Activated CD4-positive, alpha-beta T cell treated with anti-CD3 and anti-CD28 coated beads for 36 hours (primary cell): ENCODE data around the gene FABP3. TPM values are rescaled to one million over a fixed set of nuclear protein-coding genes. Genes with fewer than 3 reads are reported as not detected.

Source experiments
- ATAC-seq: fragments of 200-7000 bp; cut with Tn5 transposase; one replicate; pipeline ENCODE4 v1.10.0; 2021; ENCODE audit warnings: mild to moderate bottlenecking, moderate library complexity
- CTCF ChIA-PET: fragments of 350-600 bp; sonication (Branson Sonifier 250); formaldehyde crosslinking; loops from one replicate; lab custom pipeline; 2021; ENCODE audit warnings: antibody characterized with exemption; lab: Charles Lee
- POLR2A ChIA-PET: fragments of 350-600 bp; sonication (Branson Sonifier 250); formaldehyde crosslinking; loops from one replicate; lab custom pipeline; 2021; ENCODE audit warnings: antibody characterized with exemption, inconsistent platforms; lab: Charles Lee
- DNase-seq: peaks from one replicate; pipeline ENCODE4 v3.0.0-alpha.2; 2020
- H3K27ac Mint-ChIP-seq: one replicate; pipeline ENCODE4 v1.8.0; 2021; ENCODE audit warnings: mixed read lengths
- H3K27me3 Mint-ChIP-seq: one replicate; pipeline ENCODE4 v1.8.0; 2021; ENCODE audit warnings: mixed read lengths
- H3K36me3 Mint-ChIP-seq: one replicate; pipeline ENCODE4 v1.8.0; 2021; ENCODE audit warnings: low read depth, mixed read lengths
- H3K4me1 Mint-ChIP-seq: one replicate; pipeline ENCODE4 v1.8.0; 2021; ENCODE audit warnings: mixed read lengths
- H3K4me3 Mint-ChIP-seq: one replicate; pipeline ENCODE4 v1.8.0; 2021; ENCODE audit warnings: mild to moderate bottlenecking, moderate library complexity, mixed read lengths
- H3K9me3 Mint-ChIP-seq: one replicate; pipeline ENCODE4 v1.8.0; 2021; ENCODE audit warnings: low read depth, mixed read lengths
- intact Hi-C, 2 experiments: fragments of 100-400 bp; cut with DNase I in 1 of 2; cut with micrococcal nuclease in 1 of 2; formaldehyde crosslinking; loops; one replicate each; pipeline versions ENCODE4 v1.14.2 to v1.15.1; 2022 to 2024; cut with DNase I, micrococcal nuclease
- total RNA-seq, 2 experiments: library from RNA; stranded (reverse); gene quantifications; one replicate each; pipeline ENCODE4 v1.2.3, GENCODE V29; 2021

The FABP3 gene
- total RNA-seq, 2 experiments from 2014 or later = not detected

GRCh38 chr1:31346785-31347184 lies 26.1 kb downstream of the FABP3 start:
- Mint-ChIP-seq H3K27ac (no peak overlapping the region), H3K9me3 (no peaks in the 10 kb centered on the region), H3K4me1 (peaks cover 2% of the 10 kb centered on the region), H3K36me3 (peaks cover 21% of the 10 kb centered on the region), H3K27me3 (no peaks in the 10 kb centered on the region), H3K4me3 (no peak overlapping the region)
- POLR2A ChIA-PET = no interaction called here
- no peak for DNase-seq
- ATAC-seq = no peak
- intact Hi-C loops = no loop called here
- CTCF ChIA-PET = interaction anchor here (0.7 kb wide), 2 partner anchors 26 to 202 kb away, joined by 3 read pairs; partner anchors contain the start of gene FABP3

- DNase-seq (no peak), ATAC-seq (no peak)
- Mint-ChIP-seq H3K27ac (no peak overlapping the region), H3K9me3 (no peaks in the 10 kb centered on the region), H3K4me3 (no peak overlapping the region), H3K27me3 (no peaks in the 10 kb centered on the region), H3K36me3 (peaks cover 15% of the 10 kb centered on the region), H3K4me1 (peaks cover 2% of the 10 kb centered on the region)
- intact Hi-C loops = no loop called here
- ChIA-PET CTCF (no interaction called here), POLR2A (no interaction called here)
Measured at GRCh38 chr1:31345635-31346034, 27.2 kb downstream of the FABP3 start.

DNA sequence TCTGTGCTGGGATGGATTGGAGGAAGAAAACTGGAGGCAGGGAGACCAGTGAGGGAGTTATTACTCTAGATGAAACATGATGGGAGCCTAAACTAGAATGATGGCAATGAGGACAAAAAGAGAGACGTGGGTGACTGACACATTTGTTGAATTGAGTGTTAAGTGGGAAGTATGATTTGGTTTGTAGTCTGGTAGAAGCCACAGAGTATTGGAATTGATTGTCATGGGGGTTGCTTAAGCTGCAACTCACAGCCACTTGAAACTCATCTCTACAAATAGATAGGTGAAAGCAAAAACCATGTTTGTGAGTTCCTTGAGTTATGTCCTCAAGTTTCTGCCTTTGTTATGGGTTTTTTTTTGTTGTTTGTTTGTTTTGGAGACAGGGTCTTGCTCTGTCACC lies 28.4 kb downstream of the FABP3 start:
- H3K4me1 Mint-ChIP-seq = peaks cover 2% of the 10 kb centered on the region
- ATAC-seq (no peak), DNase-seq (no peak)
- no peaks in the 10 kb centered on the region for H3K27me3 Mint-ChIP-seq
- H3K9me3 Mint-ChIP-seq = no peaks in the 10 kb centered on the region
- ChIA-PET CTCF (no interaction called here), POLR2A (no interaction called here)
- H3K4me3 Mint-ChIP-seq = no peak overlapping the region
- intact Hi-C loops = no loop called here
- no peak overlapping the region for H3K27ac Mint-ChIP-seq
- H3K36me3 Mint-ChIP-seq = peaks cover 16% of the 10 kb centered on the region

- H3K27ac Mint-ChIP-seq = no peak overlapping the region
- no peaks in the 10 kb centered on the region for H3K9me3 Mint-ChIP-seq
- H3K36me3 Mint-ChIP-seq = peaks cover 8% of the 10 kb centered on the region
- POLR2A ChIA-PET = no interaction called here
- no peaks in the 10 kb centered on the region for H3K4me1 Mint-ChIP-seq
- intact Hi-C loops = loop anchor here in 1 of 2 experiments (10.0 kb wide), 1 partner anchor 152 kb away; no protein-coding TSS in a partner anchor
- DNase-seq (no peak), ATAC-seq (no peak)
- H3K27me3 Mint-ChIP-seq = no peaks in the 10 kb centered on the region
- H3K4me3 Mint-ChIP-seq = no peak overlapping the region
- CTCF ChIA-PET = interaction anchor here (0.9 to 1.2 kb wide), 2 partner anchors 10 to 57 kb away, joined by 3 to 4 read pairs; no protein-coding TSS in a partner anchor
Measured at GRCh38 chr1:31336687-31337467, 36.0 kb downstream of the FABP3 start.

DNA sequence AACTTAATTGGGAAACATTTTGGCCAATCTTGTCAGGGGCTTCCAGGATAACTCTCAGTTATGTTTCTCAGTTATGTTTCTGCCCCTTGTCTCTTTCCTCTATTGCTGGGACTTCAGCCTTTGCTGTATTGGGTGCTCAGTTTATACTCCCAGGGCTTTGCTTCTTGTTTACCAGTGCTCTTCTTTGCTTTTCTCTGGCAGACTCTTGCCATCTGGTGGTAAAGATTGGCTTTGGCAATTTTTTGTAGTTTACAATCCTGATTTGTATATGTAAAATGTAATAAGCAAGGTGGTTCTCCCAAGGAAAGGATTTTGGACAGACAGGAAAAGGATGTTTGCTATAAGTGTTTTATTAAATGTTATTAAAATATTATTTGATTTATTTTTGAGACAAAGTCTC lies 37.9 kb downstream of the FABP3 start:
- ChIA-PET POLR2A (no interaction called here), CTCF (interaction anchor here (0.6 kb wide), 1 partner anchor 320 kb away, joined by 3 read pairs; no protein-coding TSS in a partner anchor)
- H3K27me3 Mint-ChIP-seq = no peaks in the 10 kb centered on the region
- no peaks in the 10 kb centered on the region for H3K4me1 Mint-ChIP-seq
- no peaks in the 10 kb centered on the region for H3K9me3 Mint-ChIP-seq
- no peak overlapping the region for H3K4me3 Mint-ChIP-seq
- DNase-seq (peak; percentile 6), ATAC-seq (no peak)
- no peak overlapping the region for H3K27ac Mint-ChIP-seq
- peaks cover 10% of the 10 kb centered on the region for H3K36me3 Mint-ChIP-seq
- intact Hi-C loops = loop anchor here (1.0 to 10.0 kb wide), 2 partner anchors 150 to 151 kb away; no protein-coding TSS in a partner anchor

GRCh38 chr1:31327381-31327780 lies 45.5 kb downstream of the FABP3 start:
- Mint-ChIP-seq H3K27ac (no peak overlapping the region), H3K4me1 (no peaks in the 10 kb centered on the region), H3K9me3 (no peaks in the 10 kb centered on the region), H3K36me3 (peaks cover 9% of the 10 kb centered on the region), H3K27me3 (no peaks in the 10 kb centered on the region), H3K4me3 (no peak overlapping the region)
- CTCF ChIA-PET = interaction anchor here (0.5 to 1.0 kb wide), 4 partner anchors 10 to 510 kb away, joined by 3 to 5 read pairs (median 3); no protein-coding TSS in a partner anchor
- DNase-seq (no peak), ATAC-seq (no peak)
- POLR2A ChIA-PET = no interaction called here
- intact Hi-C loops = no loop called here

GRCh38 chr1:31326461-31326860 lies 46.4 kb downstream of the FABP3 start:
- no peaks in the 10 kb centered on the region for H3K27me3 Mint-ChIP-seq
- ChIA-PET CTCF (interaction anchor here (0.7 kb wide), 2 partner anchors 82 to 490 kb away, joined by 3 to 4 read pairs; no protein-coding TSS in a partner anchor), POLR2A (interaction anchor here (0.7 kb wide), 1 partner anchor 270 kb away, joined by 4 read pairs; no protein-coding TSS in a partner anchor)
- ATAC-seq = no peak
- H3K27ac Mint-ChIP-seq = no peak overlapping the region
- no peaks in the 10 kb centered on the region for H3K9me3 Mint-ChIP-seq
- DNase-seq = no peak
- no peaks in the 10 kb centered on the region for H3K4me1 Mint-ChIP-seq
- H3K36me3 Mint-ChIP-seq = peaks cover 6% of the 10 kb centered on the region
- H3K4me3 Mint-ChIP-seq = no peak overlapping the region
- intact Hi-C loops = no loop called here

DNA sequence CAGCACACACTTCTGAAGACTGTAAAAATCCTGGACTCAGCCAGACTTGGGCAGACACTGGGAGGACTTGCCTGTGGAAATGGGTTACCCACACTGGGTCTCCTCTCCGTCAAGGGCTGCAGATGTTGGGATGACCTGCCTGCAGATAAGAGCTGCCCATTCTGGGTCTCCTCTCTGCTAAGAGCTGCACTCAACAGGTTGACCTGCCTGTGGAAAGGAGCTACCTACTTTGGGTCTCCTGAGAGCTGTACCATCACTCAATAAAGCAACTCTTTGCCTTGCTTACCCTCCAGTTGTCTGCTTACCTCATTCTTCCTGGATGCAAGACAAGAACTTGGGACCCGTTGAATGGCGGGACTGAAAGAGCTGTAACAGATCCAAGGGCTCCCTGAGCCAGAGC lies 47.9 kb downstream of the FABP3 start:
- POLR2A ChIA-PET = no interaction called here

GRCh38 chr1:31324093-31324492 lies 48.8 kb downstream of the FABP3 start:
- DNase-seq = no peak
- no peaks in the 10 kb centered on the region for H3K27me3 Mint-ChIP-seq
- no peaks in the 10 kb centered on the region for H3K9me3 Mint-ChIP-seq
- ATAC-seq = no peak
- peaks cover 14% of the 10 kb centered on the region for H3K36me3 Mint-ChIP-seq
- no peak overlapping the region for H3K27ac Mint-ChIP-seq
- intact Hi-C loops = no loop called here
- POLR2A ChIA-PET = no interaction called here
- CTCF ChIA-PET = no interaction called here
- H3K4me3 Mint-ChIP-seq = no peak overlapping the region
- no peaks in the 10 kb centered on the region for H3K4me1 Mint-ChIP-seq

More for the DNA sequence above, 47.9 kb downstream of the FABP3 start:
- ATAC-seq (no peak), DNase-seq (no peak)
- Mint-ChIP-seq H3K36me3 (peaks cover 13% of the 10 kb centered on the region), H3K27me3 (no peaks in the 10 kb centered on the region), H3K4me1 (no peaks in the 10 kb centered on the region), H3K27ac (no peak overlapping the region), H3K4me3 (no peak overlapping the region), H3K9me3 (no peaks in the 10 kb centered on the region)
- CTCF ChIA-PET = interaction anchor here (0.5 to 0.6 kb wide), 2 partner anchors 69 to 396 kb away, joined by 3 read pairs; no protein-coding TSS in a partner anchor
- intact Hi-C loops = no loop called here

DNA sequence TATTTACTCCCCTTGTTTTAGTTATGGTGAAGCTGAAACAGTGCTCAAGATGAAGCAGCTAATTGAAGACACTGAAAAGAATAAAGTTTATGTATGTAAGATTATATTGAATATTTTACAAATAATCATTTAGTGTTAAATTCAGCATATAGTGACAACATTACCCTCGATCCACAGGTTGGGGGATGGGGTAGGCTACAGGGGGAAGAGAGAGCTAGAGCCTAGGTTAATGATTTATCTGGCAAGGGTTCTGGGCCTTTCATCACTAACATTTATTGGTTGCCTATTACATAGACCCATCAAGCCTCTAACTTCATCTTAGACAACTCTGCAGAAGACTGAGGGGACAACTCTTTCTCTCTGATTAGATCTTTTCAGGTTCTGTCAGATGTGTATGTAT lies 54.7 kb downstream of the FABP3 start:
- H3K36me3 Mint-ChIP-seq = peaks cover 39% of the 10 kb centered on the region
- no peak overlapping the region for H3K4me3 Mint-ChIP-seq
- no peak overlapping the region for H3K27ac Mint-ChIP-seq
- ATAC-seq = no peak
- no peaks in the 10 kb centered on the region for H3K9me3 Mint-ChIP-seq
- H3K27me3 Mint-ChIP-seq = no peaks in the 10 kb centered on the region
- no peaks in the 10 kb centered on the region for H3K4me1 Mint-ChIP-seq
- ChIA-PET CTCF (interaction anchor here (0.7 kb wide), 1 partner anchor 35 kb away, joined by 3 read pairs; no protein-coding TSS in a partner anchor), POLR2A (interaction anchor here (0.6 kb wide), 2 partner anchors 16 to 312 kb away, joined by 3 to 5 read pairs; no protein-coding TSS in a partner anchor)
- intact Hi-C loops = no loop called here
- no peak for DNase-seq

GRCh38 chr1:31315902-31316301 lies 57.0 kb downstream of the FABP3 start:
- CTCF ChIA-PET = no interaction called here
- Mint-ChIP-seq H3K36me3 (peaks cover 46% of the 10 kb centered on the region), H3K4me3 (no peak overlapping the region), H3K27me3 (no peaks in the 10 kb centered on the region), H3K4me1 (no peaks in the 10 kb centered on the region), H3K9me3 (no peaks in the 10 kb centered on the region), H3K27ac (no peak overlapping the region)
- intact Hi-C loops = no loop called here
- ATAC-seq = no peak
- POLR2A ChIA-PET = no interaction called here
- DNase-seq = no peak
